GM23338 (cell line): Measurements from ENCODE around the gene HSPB2. TPM values are rescaled to one million over a fixed set of nuclear protein-coding genes. Genes with fewer than 3 reads are reported as not detected.

Source experiments
- ATAC-seq: fragments of 200-7000 bp; cut with Tn5 transposase; 3 replicates; pipeline ENCODE4 v1.9.1; 2020
- DNase-seq: peaks from one replicate; pipeline ENCODE4 v3.0.0-alpha.2; 2015; ENCODE audit warnings: low spot score
- H2AFZ ChIP-seq: fragments of 200-600 bp; sonication (generic); 2 replicates; pipeline ENCODE4 v1.8.0; 2016; ENCODE audit warnings: antibody characterized with exemption, mild to moderate bottlenecking, moderate library complexity
- H3F3A ChIP-seq: fragments of 200-600 bp; sonication (generic); replicated peaks from 2 replicates; pipeline ENCODE4 v1.8.0; 2017; ENCODE audit warnings: antibody characterized with exemption, mixed run types, low read depth
- H3K27ac ChIP-seq: fragments of 200-600 bp; sonication (generic); 2 replicates; pipeline ENCODE4 v1.6.1; 2016; ENCODE audit warnings: low read depth
- H3K27me3 ChIP-seq: fragments of 200-600 bp; sonication (generic); 2 replicates; pipeline ENCODE4 v1.8.0; 2016; ENCODE audit warnings: mild to moderate bottlenecking, mixed run types, moderate library complexity; ENCODE audit not compliant: insufficient read depth
- H3K36me3 ChIP-seq: fragments of 200-600 bp; sonication (generic); 2 replicates; pipeline ENCODE4 v1.8.0; 2016; ENCODE audit warnings: mild to moderate bottlenecking; ENCODE audit not compliant: insufficient read depth
- H3K4me1 ChIP-seq: fragments of 200-600 bp; sonication (generic); 2 replicates; pipeline ENCODE4 v1.8.0; 2016; ENCODE audit warnings: mild to moderate bottlenecking, moderate library complexity; ENCODE audit not compliant: insufficient read depth
- H3K4me2 ChIP-seq: fragments of 200-600 bp; sonication (generic); 2 replicates; pipeline ENCODE4 v1.7.1; 2017; ENCODE audit warnings: mixed run types
- H3K4me3 ChIP-seq: fragments of 200-600 bp; sonication (generic); 2 replicates; pipeline ENCODE4 v1.6.1; 2016; ENCODE audit warnings: mixed run types
- H3K79me2 ChIP-seq: fragments of 200-600 bp; sonication (generic); replicated peaks from 2 replicates; pipeline ENCODE4 v1.8.0; 2017; ENCODE audit warnings: mild to moderate bottlenecking; ENCODE audit not compliant: insufficient read depth
- H3K9me2 ChIP-seq: fragments of 200-600 bp; sonication (generic); 2 replicates; pipeline ENCODE4 v1.8.0; 2017; ENCODE audit not compliant: insufficient read depth
- H4K20me1 ChIP-seq: fragments of 200-600 bp; sonication (generic); replicated peaks from 2 replicates; pipeline ENCODE4 v1.8.0; 2017; ENCODE audit warnings: mild to moderate bottlenecking; ENCODE audit not compliant: insufficient read depth
- H3K27ac Mint-ChIP-seq: 2 replicates; pipeline ENCODE4 v1.8.0; 2020; ENCODE audit warnings: inconsistent platforms, mild to moderate bottlenecking, moderate library complexity, mixed read lengths
- H3K27me3 Mint-ChIP-seq: 3 replicates; pipeline ENCODE4 v1.8.0; 2022; ENCODE audit warnings: low read depth, mild to moderate bottlenecking, moderate library complexity, mixed read lengths, inconsistent platforms; ENCODE audit not compliant: insufficient read depth, poor library complexity
- H3K36me3 Mint-ChIP-seq: 3 replicates; pipeline ENCODE4 v1.8.0; 2021; ENCODE audit warnings: low read depth, mild to moderate bottlenecking, inconsistent platforms, moderate library complexity, mixed read lengths
- H3K4me1 Mint-ChIP-seq: 3 replicates; pipeline ENCODE4 v1.8.0; 2020; ENCODE audit warnings: mild to moderate bottlenecking, inconsistent platforms, mixed read lengths
- H3K4me3 Mint-ChIP-seq: 3 replicates; pipeline ENCODE4 v1.8.0; 2021; ENCODE audit warnings: moderate library complexity, mild to moderate bottlenecking, inconsistent platforms, mixed read lengths
- H3K9me3 Mint-ChIP-seq: 3 replicates; pipeline ENCODE4 v1.8.0; 2020; ENCODE audit warnings: moderate library complexity, mild to moderate bottlenecking, inconsistent platforms, mixed read lengths
- CREB1 ChIP-seq: fragments of 250-450 bp; sonication (Bioruptor Pico); IDR thresholded peaks from 2 replicates; pipeline ENCODE4 v1.5.0; 2020; ENCODE audit warnings: low read depth, mild to moderate bottlenecking, moderate library complexity
- EZH2phosphoT487 ChIP-seq: fragments of 200-600 bp; sonication (generic); IDR thresholded peaks from one replicate; pipeline ENCODE4 v1.8.1; 2018; ENCODE audit warnings: antibody characterized with exemption; ENCODE audit not compliant: unreplicated experiment
- STAT1 ChIP-seq: IDR thresholded peaks from one replicate; pipeline ENCODE4 v1.6.1; 2016; ENCODE audit warnings: antibody characterized with exemption; ENCODE audit not compliant: unreplicated experiment
- ZNF114 ChIP-seq: fragments of 250-450 bp; sonication (Bioruptor Pico); IDR thresholded peaks from 2 replicates; pipeline ENCODE4 v1.5.0; 2020; ENCODE audit warnings: mild to moderate bottlenecking, moderate library complexity
- polyA plus RNA-seq: library from polyadenylated mRNA; unstranded; fragments of >200 nt; fragmentation: Nextera tagmentation; extraction: Ambion mirVana; gene quantifications from 2 replicates; pipeline ENCODE4 v1.2.1, GENCODE V29; 2016
- total RNA-seq: library from RNA; depleted of rRNA; stranded (reverse); fragments of >200 nt; shearing (Covaris generic); gene quantifications from 2 replicates; pipeline ENCODE4 v1.2.3, GENCODE V29; 2014
- TF ChIP-seq, protein P1 (sequence below): fragments of 250-450 bp; sonication (Bioruptor Pico); IDR thresholded peaks from 2 replicates; pipeline ENCODE4 v1.5.0; 2020; ENCODE audit warnings: mild to moderate bottlenecking, moderate library complexity
- TF ChIP-seq, protein P2 (sequence below), 2 experiments: fragments of 200-600 bp in 1 of 2; sonication (generic) in 1 of 2; conservative IDR thresholded peaks; 2 replicates each; pipeline versions ENCODE4 v1.5.1 to v1.6.1; 2016 to 2017; ENCODE audit warnings: antibody characterized with exemption in 2 of 2, low read depth in 2 of 2, mild to moderate bottlenecking in 2 of 2, moderate library complexity in 1 of 2

The HSPB2 gene
- total and polyA plus RNA-seq, 2 experiments from 2014 or later: 1.0 to 2.6 TPM

DNA sequence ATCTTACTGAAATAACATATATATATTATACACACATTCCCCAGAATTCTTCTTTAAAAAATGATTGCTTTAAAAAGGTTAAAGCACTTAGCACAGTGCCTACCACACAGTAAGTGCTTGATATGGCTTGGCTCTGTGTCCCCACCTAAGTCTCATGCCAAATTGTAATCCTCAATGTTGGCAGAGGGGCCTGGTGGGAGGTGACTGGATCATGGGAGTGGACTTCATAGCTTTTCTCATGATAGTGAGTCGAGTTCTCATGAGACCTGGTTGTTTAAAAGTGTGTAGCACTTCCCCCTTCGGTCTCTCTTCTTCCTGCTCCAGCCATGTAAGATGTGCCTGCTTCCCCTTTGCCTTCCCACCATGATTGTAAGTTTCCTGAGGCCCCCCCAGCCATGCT lies 7.1 kb upstream of the HSPB2 start (continued):
- TF ChIP-seq, protein P1, sequence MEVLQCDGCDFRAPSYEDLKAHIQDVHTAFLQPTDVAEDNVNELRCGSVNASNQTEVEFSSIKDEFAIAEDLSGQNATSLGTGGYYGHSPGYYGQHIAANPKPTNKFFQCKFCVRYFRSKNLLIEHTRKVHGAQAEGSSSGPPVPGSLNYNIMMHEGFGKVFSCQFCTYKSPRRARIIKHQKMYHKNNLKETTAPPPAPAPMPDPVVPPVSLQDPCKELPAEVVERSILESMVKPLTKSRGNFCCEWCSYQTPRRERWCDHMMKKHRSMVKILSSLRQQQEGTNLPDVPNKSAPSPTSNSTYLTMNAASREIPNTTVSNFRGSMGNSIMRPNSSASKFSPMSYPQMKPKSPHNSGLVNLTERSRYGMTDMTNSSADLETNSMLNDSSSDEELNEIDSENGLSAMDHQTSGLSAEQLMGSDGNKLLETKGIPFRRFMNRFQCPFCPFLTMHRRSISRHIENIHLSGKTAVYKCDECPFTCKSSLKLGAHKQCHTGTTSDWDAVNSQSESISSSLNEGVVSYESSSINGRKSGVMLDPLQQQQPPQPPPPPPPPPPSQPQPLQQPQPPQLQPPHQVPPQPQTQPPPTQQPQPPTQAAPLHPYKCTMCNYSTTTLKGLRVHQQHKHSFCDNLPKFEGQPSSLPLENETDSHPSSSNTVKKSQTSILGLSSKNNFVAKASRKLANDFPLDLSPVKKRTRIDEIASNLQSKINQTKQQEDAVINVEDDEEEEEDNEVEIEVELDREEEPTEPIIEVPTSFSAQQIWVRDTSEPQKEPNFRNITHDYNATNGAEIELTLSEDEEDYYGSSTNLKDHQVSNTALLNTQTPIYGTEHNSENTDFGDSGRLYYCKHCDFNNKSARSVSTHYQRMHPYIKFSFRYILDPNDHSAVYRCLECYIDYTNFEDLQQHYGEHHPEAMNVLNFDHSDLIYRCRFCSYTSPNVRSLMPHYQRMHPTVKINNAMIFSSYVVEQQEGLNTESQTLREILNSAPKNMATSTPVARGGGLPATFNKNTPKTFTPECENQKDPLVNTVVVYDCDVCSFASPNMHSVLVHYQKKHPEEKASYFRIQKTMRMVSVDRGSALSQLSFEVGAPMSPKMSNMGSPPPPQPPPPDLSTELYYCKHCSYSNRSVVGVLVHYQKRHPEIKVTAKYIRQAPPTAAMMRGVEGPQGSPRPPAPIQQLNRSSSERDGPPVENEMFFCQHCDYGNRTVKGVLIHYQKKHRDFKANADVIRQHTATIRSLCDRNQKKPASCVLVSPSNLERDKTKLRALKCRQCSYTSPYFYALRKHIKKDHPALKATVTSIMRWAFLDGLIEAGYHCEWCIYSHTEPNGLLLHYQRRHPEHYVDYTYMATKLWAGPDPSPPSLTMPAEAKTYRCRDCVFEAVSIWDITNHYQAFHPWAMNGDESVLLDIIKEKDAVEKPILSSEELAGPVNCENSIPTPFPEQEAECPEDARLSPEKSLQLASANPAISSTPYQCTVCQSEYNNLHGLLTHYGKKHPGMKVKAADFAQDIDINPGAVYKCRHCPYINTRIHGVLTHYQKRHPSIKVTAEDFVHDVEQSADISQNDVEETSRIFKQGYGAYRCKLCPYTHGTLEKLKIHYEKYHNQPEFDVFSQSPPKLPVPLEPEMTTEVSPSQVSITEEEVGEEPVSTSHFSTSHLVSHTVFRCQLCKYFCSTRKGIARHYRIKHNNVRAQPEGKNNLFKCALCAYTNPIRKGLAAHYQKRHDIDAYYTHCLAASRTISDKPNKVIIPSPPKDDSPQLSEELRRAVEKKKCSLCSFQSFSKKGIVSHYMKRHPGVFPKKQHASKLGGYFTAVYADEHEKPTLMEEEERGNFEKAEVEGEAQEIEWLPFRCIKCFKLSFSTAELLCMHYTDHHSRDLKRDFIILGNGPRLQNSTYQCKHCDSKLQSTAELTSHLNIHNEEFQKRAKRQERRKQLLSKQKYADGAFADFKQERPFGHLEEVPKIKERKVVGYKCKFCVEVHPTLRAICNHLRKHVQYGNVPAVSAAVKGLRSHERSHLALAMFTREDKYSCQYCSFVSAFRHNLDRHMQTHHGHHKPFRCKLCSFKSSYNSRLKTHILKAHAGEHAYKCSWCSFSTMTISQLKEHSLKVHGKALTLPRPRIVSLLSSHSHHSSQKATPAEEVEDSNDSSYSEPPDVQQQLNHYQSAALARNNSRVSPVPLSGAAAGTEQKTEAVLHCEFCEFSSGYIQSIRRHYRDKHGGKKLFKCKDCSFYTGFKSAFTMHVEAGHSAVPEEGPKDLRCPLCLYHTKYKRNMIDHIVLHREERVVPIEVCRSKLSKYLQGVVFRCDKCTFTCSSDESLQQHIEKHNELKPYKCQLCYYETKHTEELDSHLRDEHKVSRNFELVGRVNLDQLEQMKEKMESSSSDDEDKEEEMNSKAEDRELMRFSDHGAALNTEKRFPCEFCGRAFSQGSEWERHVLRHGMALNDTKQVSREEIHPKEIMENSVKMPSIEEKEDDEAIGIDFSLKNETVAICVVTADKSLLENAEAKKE (CRISPR knock-in tag): no peak

DNA sequence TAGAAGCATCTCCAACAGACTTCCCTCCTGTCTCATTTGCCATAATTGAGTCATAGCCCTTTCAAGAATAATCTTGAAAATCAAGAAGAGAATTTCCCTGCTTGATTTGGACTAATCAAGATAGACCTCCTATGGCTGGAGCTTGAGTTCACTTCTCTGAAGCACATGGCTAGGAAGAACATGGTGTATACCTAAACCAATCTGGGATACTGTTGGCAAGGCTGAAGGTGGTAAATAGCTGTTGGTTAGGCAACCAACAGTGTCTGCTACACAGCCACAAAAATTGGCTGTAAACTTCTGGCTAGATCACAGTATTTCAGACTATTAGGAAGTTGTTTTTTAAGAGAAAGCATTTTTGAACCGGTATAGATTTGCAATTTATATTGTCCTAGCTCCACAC lies 5.9 kb upstream of the HSPB2 start:
- H3K9me2 ChIP-seq: no peaks in the 10 kb centered on the region
- H3K4me1 Mint-ChIP-seq: peaks cover 19% of the 10 kb centered on the region
- no peak overlapping the region for H3K4me2 ChIP-seq
- no peaks in the 10 kb centered on the region; the same call in 1 of the 3 replicates for H3K9me3 Mint-ChIP-seq
- H3K4me3 ChIP-seq: no peak overlapping the region
- DNase-seq (no peak), ATAC-seq (no peak)
- peak overlapping the region; percentile 32; the same call in 1 of the 2 replicates for H2AFZ ChIP-seq
- no peak for TF ChIP-seq ZNF114 (CRISPR knock-in tag)
- no peaks in the 10 kb centered on the region for H3K27me3 ChIP-seq
- H3K27ac Mint-ChIP-seq: no peak overlapping the region
- H4K20me1 ChIP-seq: no peaks in the 10 kb centered on the region
- no peaks in the 10 kb centered on the region for H3F3A ChIP-seq
- H3K79me2 ChIP-seq: no peaks in the 10 kb centered on the region
- no peaks in the 10 kb centered on the region for H3K36me3 Mint-ChIP-seq
- peaks cover 3% of the 10 kb centered on the region for H3K27me3 Mint-ChIP-seq
- no peak overlapping the region for H3K27ac ChIP-seq
- H3K36me3 ChIP-seq: no peaks in the 10 kb centered on the region
- H3K4me3 Mint-ChIP-seq: no peak overlapping the region
- peaks cover 14% of the 10 kb centered on the region for H3K4me1 ChIP-seq

DNA sequence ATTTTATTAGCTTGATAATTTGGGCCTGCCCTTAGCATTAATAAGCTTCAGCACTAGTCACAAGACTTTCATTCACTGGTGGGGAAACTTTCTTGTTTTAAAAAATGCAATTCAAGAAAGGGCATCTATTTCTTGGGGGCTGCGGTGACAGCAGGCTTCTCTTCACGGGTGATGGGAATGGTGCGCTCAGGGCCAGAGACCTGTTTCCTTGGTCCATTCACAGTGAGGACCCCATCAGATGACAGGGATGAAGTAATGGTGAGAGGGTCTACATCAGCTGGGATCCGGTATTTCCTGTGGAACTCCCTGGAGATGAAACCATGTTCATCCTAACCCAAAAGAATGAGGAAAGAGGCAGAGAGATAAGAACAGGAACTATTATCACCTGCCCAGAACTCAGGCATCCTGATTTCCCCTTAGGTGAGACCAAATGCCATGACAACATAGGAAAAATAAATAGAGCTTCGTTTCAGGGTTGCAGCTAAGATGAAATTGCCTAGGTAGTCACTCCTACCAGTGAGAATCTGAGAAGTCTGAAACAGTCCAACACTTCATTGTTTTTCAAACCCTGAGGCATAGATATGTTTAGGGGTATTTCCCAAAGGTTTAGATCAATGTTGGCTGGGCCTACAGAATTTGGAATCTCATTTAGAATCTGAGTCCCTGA lies 3.8 kb upstream of the HSPB2 start:
- Mint-ChIP-seq H3K27ac (no peak overlapping the region), H3K9me3 (no peaks in the 10 kb centered on the region; the same call in 1 of the 3 replicates), H3K27me3 (peaks cover 8% of the 10 kb centered on the region), H3K36me3 (no peaks in the 10 kb centered on the region), H3K4me3 (no peak overlapping the region), H3K4me1 (peaks cover 29% of the 10 kb centered on the region)
- Histone ChIP-seq H4K20me1 (no peaks in the 10 kb centered on the region), H3K9me2 (no peaks in the 10 kb centered on the region), H3K36me3 (no peaks in the 10 kb centered on the region), H3F3A (no peaks in the 10 kb centered on the region), H3K4me3 (no peak overlapping the region), H3K4me1 (peaks cover 21% of the 10 kb centered on the region), H2AFZ (no peak overlapping the region), H3K79me2 (no peaks in the 10 kb centered on the region), H3K27me3 (no peaks in the 10 kb centered on the region), H3K27ac (no peak overlapping the region), H3K4me2 (no peak overlapping the region)
- DNase-seq: no peak
- TF ChIP-seq EZH2phosphoT487 (no peak), STAT1 (no peak), CREB1 (CRISPR knock-in tag) (no peak)
- TF ChIP-seq, protein P2, sequence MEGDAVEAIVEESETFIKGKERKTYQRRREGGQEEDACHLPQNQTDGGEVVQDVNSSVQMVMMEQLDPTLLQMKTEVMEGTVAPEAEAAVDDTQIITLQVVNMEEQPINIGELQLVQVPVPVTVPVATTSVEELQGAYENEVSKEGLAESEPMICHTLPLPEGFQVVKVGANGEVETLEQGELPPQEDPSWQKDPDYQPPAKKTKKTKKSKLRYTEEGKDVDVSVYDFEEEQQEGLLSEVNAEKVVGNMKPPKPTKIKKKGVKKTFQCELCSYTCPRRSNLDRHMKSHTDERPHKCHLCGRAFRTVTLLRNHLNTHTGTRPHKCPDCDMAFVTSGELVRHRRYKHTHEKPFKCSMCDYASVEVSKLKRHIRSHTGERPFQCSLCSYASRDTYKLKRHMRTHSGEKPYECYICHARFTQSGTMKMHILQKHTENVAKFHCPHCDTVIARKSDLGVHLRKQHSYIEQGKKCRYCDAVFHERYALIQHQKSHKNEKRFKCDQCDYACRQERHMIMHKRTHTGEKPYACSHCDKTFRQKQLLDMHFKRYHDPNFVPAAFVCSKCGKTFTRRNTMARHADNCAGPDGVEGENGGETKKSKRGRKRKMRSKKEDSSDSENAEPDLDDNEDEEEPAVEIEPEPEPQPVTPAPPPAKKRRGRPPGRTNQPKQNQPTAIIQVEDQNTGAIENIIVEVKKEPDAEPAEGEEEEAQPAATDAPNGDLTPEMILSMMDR (conservative IDR thresholded peaks at IDR 0.05; ENCODE audit: low read depth in 2 of 2): no peak
- no peak for ATAC-seq
